Cardiac fibroblast (primary cell): ENCODE data around the gene NTN1.

Source experiments
- DNase-seq, 2 donors: peaks; one replicate each; pipeline versions ENCODE4 v3.0.0 to v3.0.0-alpha.2; 2010; ENCODE audit warnings: low read depth in 2 of 2
- H3K4me3 ChIP-seq, 2 donors: replicated peaks in 1 of 2; 1 replicate in 1 of 2; 2 replicates in 1 of 2; pipeline ENCODE4 v1.5.1; 2011; ENCODE audit warnings: low read depth in 2 of 2, low read length in 2 of 2, mild to moderate bottlenecking in 2 of 2, moderate library complexity in 1 of 2
- CTCF ChIP-seq: IDR thresholded peaks from one replicate; pipeline ENCODE4 v1.5.1; 2011; ENCODE audit warnings: low read depth, mild to moderate bottlenecking, low read length, inconsistent platforms

The NTN1 gene

GRCh38 chr17:9237053-9237410 is 215.7 kb downstream of the NTN1 start:
- no peak for TF ChIP-seq CTCF

GRCh38 chr17:9237661-9238301 is 216.5 kb downstream of the NTN1 start:
- DNase-seq = no peak
- no peak for TF ChIP-seq CTCF
- no peak overlapping the region for H3K4me3 ChIP-seq

More at GRCh38 chr17:9237053-9237410, 215.7 kb downstream of the NTN1 start:
- no peak for DNase-seq
- H3K4me3 ChIP-seq = no peak overlapping the region

- TF ChIP-seq CTCF = no peak
- H3K4me3 ChIP-seq = no peak overlapping the region
- no peak for DNase-seq
Observed at GRCh38 chr17:9238340-9239245, 217.3 kb downstream of the NTN1 start.

GRCh38 chr17:9239246-9239792 is 218.0 kb downstream of the NTN1 start:
- TF ChIP-seq CTCF = no peak
- peak overlapping the region; percentile 40 to 45 for H3K4me3 ChIP-seq
- no peak for DNase-seq

GRCh38 chr17:9239793-9240658 is 218.7 kb downstream of the NTN1 start:
- peak; percentile 65 to 70 for DNase-seq
- TF ChIP-seq CTCF = no peak
- peak overlapping the region; percentile 40 to 45 for H3K4me3 ChIP-seq

- no peak for TF ChIP-seq CTCF
- peak overlapping the region in 1 of 2 donors; percentile 32 for H3K4me3 ChIP-seq
- DNase-seq = peak; percentile 55 to 67
Observed at GRCh38 chr17:9240659-9241370, 219.5 kb downstream of the NTN1 start.
